OCI-M2 (cell line): Measurements from ENCODE around the gene CCDC102A.

Experiments used
- DNase-seq: peaks from one replicate; lab custom pipeline; 2025; ENCODE audit not compliant: unreplicated experiment; lab: John Stamatoyannopoulos, UW

CCDC102A gene

DNA sequence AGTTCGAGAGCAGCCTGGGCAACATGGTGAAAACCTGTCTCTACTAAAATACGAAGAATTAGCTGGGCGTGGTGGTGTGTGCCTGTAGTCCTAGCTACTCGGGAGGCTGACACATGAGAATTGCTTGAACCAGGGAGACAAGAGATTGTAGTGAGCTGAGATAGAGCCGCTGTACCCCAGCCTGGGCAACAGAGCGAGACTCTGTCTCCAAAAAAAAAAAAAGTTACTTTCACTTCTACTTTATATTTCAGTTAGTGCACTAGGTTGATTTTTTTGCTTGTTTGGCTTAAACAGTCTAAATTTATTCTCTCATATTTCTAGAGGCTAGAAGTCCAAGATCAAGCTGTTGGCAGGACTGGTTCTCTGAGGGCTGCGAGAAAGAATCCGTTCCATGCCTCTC lies 13.4 kb downstream of the CCDC102A start:
- DNase-seq: no peak

DNA sequence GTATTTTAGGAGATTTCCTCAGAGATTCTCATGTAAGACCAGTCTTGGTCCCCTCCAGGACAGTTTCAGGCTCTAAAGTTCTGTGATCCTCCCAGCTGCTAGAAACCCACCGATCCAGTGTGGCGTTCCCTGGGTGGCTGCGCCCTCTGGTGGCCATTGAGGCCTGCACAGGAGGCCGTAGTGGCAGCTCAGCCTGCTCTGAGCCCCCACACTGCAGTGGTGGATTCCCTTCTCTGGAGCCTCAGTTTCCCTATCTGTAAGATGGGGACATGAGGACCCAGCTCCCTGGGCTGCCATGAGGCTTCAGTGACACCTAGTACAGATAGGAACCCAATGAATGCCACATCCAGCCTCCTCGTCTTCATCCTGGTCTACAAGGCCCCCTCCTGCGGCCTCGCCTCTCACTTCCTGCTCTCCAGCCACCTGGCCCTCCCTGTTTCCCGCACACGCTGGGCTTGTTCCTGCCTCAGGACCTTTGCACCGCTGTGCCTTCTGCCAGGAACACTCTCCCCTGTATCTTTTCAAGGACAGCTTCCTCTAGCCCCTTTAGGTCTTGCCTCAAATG lies 16.5 kb downstream of the CCDC102A start:
- DNase-seq: peak; percentile 35

DNA sequence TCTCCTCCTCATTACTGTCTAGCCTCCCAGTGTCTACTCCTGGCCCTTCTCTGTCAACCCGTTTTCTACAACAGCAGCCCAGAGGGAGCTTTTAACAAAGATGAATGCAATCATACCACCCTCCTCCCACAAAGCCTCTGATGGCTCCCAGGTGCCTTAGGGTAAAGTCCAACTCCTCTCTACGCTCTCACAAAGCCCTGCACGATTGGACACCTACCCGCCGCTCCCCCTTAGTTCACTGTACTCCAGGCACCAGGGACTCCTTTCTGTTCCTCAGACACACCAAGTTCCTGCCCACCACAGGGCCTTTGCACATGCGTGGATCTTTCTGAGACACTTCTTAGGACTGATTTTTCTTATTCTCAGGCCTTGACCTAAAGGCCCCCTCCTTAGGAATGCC lies 17.4 kb downstream of the CCDC102A start:
- no peak for DNase-seq

DNA sequence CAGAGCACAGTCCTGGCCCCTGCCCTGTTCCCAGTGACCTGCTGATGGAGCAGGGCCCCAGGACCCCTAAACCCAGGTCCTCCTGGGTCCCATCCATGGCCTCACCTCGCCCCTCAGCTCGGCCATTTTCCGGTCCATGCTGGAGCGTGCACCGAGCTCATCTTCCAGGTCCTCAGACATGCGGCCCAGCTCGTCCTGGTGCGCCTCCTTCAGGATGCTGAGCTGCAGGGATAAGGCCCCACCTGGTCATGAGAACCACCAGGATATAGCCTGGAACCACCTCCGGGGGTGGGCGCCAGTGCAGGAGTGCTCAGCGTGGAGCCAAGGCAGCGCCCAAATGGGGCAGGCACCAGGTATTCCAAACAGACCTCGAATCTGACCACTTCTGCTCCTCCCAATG lies 17.9 kb downstream of the CCDC102A start:
- no peak for DNase-seq

DNA sequence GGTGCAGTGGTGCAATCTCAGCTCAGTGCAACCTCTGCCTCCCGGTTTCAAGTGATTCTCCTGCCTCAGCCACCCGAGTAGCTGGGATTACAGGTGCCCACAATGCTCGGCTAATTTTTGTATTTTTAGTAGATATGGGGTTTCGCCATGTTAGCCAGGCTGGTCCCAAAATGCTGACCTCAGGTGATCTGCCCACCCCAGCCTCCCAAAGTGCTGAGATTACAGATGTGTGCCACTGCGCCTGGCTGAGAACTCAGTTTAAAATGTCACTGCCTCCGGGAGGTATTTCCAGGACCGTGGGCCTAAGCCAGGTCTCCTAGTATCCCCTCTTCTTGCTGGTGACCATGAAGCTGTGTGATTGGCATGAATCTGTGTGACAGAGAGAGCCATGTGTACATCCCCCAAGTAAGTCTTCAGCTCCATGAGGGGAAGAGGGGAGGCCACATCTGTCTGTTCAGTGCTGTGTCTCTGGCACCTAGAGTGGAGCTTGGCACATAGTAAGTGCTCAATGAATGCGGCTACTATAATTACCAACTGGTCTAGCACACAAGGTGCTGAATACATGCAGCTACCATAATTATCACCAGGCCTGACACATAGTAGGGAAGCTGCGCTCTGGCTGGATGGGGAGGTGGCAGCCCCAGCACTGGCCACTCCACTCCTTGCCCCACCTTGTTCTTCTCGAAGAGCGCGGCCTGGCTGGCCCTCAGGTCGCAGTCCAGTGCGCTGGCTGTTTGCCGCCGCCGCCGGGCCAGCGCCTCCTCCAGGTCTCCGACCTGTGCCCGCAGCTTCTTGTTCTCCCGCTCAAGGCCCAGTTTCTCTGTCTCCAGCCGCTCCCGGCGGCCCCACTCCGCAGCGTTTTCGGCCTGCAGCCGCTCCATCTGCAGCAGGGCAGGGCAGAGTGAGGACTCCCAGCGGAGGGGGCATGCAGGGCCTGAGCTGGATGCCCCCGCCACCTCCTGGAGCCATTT lies 18.7 kb downstream of the CCDC102A start:
- no peak for DNase-seq

DNA sequence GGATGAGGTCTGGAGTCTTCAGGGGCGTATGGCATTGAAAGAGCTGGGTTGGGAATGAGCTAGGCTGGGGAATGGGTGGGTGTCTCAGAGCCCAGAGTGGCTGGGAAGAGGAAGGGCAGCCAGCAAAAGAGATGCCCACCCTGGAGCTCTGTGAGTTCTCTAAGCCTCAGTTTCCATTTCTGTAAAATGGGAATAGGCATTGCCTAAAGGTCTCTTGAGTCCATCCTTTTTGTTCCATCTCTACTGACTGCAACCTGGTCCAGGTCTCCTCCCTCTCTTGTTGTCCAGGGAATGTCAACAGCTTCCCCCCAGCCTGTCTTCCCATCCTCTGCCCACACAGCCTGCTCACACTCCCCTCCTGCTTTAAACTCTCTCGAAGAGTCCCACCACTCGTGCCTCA lies 19.6 kb downstream of the CCDC102A start:
- no peak for DNase-seq

DNA sequence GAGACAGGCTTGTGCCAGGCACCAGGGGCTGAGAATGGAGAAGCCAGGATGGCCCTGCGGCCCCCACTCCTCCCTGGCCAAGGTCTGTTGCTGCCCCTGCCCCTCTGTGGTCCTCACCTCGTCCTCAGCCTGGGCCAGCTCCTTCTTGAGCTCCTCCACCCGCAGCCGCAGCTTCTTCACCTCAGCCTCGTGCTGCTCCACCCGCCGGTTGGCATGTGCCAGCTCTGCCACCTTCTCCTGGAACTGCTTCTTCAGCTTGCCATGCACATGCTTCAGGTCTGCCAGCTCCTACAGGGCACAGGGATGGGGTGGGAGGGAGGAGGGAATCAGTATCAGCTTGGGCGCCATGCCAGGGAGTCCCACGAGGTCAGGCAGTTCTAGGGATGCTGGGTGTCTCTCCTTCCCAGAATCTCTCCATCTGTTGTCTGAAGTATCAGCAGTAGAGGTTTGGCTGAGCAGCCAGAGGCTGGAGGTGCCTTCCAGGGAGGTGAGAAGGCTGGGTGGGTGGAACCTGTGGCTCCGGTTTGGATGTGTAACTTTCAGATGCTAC lies 20.1 kb downstream of the CCDC102A start:
- DNase-seq: no peak

DNA sequence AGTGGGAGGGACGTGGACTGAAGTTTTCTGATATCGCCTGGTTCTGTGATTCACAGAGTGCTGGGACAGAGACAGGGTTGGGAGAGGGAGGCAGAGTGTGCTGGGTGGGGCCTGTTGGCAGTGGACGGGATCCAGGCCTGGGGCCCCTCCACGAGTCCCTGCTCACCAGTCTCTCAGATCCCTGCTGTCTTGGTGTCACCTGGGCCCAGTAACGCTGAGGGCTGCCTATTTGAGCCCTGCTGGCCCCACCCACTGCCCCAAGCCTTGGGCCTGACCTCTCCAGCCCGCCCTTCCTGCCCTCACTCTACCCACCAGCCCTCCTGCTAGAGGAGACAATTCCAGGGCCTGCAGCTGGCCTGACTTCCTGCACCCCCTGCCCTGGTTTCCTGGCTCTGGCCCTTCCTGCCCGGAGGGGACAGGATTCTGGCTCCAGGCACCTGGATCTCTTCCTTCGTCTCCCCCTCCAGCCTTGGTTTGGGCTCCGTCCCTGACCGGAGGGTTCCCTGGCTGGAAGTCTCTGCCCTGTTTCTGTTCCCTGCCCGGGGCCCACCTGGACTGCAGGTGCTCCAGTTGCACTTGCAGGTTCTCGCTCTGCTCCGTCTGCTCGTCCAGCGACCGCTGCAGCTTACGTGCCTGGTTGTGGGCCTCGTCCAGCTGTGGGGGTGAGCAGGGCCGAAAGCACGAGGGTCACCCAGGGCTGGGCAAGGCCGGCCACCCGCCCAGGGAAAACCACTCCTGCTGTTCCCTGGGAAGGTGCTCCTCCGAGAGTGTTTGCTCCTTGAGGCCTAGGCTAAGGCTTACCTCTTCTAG lies 21.4 kb downstream of the CCDC102A start:
- no peak for DNase-seq

DNA sequence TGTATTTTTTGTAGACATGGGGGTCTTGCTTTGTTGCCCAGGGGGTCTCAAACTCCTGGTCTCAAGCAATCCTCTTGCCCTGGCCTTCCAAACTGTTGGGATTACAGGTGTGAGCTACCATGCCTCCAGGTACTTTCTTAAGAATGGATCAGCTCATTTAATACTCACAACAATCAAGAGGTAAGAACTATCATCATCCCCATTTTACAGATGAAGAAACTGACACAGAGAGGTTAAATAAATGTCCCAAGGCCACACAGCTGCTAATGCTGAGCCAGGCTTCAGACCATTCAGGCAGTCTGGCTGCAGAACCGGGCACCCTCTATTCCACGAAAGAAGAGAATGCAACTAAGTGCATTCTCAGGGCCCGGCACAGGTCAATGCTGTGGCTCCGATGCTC lies 22.0 kb downstream of the CCDC102A start:
- no peak for DNase-seq

DNA sequence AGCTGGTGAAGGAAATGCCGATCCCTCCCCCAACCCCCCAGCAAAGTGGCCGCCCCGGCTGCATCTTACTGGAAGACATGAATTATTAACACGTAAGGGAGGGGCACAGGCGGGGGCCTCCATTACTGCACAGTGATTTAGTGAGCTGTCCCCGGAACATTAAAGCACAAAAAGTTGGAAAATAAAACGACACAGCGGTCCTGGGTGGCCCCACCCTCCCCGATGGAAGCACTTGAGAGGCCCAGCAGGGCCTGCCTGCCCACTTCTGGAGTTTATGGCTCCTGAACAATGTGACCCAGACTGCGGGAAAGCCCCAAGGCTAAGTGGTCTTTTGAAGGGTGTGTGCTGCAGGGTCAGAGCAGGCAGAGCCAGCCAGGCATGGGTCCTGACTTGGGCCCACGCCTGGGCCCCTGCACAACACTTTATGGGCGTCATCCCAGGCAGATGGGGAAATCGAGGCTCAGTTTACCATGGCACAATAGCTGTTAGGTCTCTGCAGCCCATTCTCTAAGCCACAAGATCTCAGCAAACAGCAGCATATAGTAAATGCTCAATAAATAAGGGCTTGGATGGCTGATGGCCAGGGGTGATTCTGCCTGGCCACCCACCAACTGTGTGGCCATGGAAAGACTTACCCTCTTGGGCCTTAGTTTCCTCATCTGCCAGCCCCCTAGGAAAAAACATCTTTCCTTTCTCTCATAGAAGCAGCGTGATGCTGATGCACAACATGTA lies 22.8 kb downstream of the CCDC102A start:
- no peak for DNase-seq

DNA sequence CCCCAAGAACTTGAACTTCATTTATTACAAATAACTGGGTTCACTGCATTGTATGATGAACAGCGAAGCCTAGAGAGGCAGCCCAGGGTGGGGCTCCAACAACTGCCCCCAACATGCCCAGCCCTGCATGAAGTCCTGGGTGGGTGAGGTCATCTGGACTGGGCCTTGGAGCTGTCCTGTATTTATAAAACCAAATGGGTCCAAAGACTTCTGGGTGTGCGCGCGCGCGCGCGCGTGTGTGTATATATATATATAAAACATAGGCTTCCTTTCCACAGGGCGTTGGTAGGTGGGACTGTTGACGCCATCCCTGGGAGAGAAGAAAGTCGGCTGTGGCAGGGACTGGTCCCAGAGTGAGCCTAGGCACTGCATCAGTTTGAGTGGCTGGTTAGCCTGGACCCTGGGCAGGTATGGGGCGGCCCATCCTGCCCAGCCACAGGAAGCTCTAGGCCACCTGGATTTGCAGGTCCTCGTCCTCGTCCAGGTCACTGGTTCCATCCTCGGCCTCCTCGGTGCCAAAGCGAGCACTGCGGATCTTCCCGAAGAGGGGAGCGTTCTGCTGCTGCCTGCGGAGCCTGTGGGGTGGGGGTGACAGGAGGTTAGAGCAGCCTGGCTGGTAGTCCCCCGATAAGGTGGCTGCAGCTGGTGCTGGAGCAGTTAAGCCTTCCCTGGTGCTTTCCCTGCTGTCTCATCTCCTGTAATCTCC lies 23.9 kb downstream of the CCDC102A start:
- no peak for DNase-seq

DNA sequence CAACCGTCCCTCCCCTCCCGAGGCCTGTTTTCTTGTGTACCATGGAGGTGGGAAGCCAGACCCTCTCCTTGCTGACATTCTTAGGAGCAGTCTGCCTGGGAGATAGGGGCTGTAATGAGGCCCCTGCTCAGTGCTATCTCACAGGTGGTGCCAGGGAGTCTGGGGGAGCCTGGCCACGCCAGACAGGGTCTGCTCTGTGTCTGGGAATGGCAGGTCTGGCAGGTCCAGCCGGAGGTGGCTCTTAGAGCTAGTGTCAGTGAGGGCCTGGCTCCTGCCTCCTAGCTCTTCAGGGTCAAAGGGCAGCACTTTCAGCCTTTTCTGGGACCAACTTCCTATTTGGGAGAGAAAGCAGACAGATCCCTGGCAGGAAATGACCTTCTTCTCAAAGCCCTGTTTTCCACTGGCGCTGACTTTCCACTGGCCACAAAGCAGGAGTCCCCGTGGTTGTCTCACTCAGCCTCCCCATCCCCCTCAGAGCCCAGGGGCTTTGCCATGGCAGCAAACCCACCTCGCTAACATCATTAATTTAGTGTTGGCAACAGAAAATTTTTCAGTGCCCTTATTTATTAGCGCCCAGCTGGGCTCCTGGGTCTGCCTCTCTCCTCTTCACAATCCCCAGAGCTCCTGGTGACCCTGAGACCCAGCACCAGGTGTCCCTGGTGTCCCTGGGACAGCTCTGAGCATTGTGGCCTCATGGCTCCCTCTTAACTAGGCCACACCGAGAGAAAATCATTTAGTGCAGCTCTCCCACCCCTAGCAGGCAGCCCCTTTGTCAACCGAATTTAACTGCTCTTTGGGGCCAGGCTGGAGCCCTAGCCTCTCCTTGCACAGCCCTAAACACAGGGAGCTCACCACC lies 26.1 kb downstream of the CCDC102A start:
- no peak for DNase-seq

DNA sequence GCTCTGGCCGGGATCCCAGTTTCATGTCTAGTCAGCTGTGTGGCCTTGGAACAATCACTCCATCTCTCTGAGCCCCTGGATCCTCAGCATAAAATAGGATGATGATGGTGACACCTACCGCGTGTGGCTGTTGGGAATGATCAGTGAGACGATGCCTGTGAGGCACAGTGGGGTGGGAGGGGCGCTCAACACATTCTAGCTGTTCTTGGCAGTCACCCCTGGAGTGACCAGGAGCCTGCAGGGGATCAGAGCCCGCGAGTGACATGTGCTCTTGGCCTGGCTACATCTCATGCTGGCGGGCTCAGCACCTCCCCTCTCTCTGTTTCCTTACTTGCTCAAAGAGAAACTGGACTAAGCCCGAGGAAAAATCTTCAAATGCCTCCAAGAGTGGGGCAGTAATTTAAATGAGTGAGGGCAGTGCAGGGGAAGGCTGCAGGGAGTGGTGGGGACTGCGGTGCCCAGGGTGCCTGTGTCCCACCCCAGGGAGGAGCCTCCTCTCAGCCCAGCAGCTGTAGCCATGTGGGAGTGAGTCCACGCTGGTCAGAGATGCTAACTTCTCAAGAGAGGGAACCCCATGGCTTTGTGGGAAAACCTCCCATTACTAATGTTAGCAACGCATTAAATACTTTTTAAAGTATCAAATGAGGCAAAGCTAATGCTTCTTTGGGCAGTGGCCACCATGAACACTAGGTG lies 27.0 kb downstream of the CCDC102A start:
- no peak for DNase-seq

DNA sequence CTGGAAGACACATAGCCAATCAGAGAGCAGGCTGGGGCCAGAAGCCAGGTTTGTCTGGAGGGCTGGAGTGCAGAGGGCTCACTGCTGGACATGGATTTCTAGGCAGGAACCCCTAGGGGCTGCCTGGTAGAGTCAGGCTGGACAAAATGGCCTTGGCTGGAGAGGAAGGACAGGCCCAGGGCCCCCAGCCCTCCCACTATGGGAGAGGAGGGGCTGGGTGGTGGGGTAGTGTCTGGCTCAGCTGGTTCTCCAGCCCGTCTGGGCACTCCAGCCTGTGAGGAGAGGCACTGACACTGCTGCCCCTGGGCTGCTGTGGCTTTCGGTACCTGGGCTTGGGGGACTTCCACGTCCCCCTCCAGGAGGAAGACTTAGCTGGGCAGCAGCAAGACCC lies 28.3 kb downstream of the CCDC102A start:
- no peak for DNase-seq

DNA sequence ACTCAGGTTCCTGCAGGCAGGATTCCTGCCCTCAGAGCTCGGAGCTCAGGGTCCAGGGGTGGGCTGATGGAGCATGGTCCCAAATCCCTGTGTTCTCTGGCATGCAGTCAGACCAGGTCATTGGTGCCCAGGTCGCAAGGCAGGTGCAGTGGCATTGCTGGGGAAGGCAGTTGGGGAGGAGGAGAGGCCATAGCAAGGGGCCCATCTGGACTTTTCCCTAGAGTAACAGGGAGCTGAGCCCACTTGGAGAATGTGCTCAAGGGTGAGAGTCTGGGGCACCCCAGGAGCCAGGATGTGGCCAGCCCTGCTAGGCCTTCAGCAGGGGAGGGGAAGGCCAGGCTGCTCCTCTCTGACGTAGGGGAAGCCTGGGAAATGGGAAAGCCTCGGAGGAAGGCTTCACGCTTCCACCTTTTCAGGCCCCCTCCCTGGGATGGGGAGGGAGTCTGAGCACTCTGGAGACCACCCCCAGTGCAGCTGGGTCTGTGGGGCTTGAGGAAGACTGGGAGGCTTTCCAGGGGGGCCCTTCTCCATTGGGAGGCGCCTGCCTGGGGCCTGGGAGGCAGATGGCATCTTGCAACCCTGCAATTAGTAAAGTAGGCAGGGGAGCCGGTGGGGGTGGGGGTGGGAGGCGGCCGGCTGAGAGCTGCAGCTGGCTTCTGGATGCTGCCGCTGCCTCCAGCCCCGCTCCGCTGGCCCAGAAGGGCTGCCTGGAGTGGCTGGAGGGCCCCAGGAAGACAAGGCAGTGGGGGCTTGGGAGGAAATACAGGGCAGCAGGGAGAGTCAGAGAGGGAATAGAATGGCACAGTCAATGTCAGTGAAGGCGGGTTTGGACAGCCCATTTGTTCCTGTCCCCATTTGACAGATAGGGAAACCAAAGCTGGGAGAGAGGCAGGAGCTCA lies 29.0 kb downstream of the CCDC102A start:
- DNase-seq: no peak

DNA sequence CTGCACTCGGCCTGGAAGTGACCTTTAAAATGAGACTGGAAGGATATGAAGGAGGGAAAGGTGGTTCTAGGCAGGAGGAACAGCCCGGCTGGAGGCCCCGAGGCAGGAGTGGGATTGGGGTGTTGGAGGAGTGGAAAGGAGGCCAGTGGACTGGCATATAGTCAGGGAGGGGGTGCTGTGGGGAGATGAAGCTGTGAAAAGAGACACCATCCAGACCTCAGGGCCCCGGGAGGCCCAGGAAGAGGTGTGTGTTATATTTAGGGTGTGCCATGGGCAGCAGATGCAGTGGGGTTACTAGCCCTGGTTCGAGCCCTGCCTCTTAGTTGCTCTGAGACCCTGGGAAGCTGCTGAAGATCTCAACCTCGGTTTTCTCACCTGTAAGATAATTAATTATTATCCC lies 31.2 kb downstream of the CCDC102A start:
- no peak for DNase-seq

DNA sequence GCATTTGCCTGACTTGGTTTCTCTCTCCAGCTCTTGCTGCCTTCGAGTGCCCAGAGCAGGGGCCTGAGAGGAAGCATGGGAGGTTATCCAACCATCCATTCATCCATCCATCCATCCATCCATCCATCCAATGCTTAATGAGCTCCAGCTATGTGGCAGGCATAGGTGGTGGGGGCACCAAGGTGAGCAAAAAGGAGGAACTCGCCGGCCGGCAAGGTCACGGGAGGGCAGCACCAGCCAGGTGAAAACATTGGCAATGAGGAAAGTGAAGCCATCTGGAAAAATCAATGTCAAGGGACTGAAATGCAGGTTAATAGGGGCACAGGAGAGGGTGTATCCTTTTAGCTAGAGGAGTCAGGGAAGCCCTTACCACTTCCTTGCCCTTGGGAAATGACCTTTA lies 31.9 kb downstream of the CCDC102A start:
- DNase-seq: no peak

DNA sequence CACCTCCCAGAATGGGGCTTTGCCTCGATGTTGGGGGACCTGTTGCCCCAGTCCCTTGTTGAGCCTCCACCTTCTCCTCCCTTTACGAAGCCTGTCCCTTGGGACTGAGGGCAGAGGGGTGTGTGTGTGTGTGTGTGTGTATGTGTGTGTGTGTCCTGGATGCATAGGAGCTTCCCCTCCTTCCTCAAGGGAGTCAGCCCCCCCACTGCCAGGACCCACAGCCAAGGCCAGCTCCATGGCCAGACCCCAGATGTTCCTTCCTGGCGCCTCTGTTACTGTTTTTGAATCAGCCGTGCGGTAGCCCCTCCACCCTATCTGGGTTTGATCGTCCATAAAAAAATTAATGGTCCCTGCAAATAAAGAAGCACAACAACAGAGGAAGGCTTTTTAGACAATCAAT lies 32.4 kb downstream of the CCDC102A start:
- DNase-seq: no peak
